Measurements from ENCODE around the gene RNF125.
"Not testable (repeated sequence)": the region's sequence is repeated elsewhere in the genome, so short reads cannot be mapped to it uniquely, and the experiment has no call there.

RNF125 gene

GRCh38 chr18:32011193-32011592, 7.4 kb upstream of the RNF125 start:
- H3K27ac ChIP-seq (ENCODE audit: low read length, poor library complexity, severe bottlenecking), result no peak overlapping the region
- H3K36me3 ChIP-seq (ENCODE audit: control insufficient read depth in 1 of 2, insufficient read depth in 2 of 2, low read depth in 1 of 2, low read length in 2 of 2), result no peaks in the 10 kb centered on the region
- no peak overlapping the region for H3K18ac ChIP-seq (ENCODE audit: low read depth in 1 of 2, low read length in 2 of 2)
- no peaks in the 10 kb centered on the region for H3K4me1 ChIP-seq (ENCODE audit: control insufficient read depth, insufficient read depth, low read depth, low read length)
- H2AFZ ChIP-seq (ENCODE audit: low read depth, low read length), result no peak overlapping the region
- WGBS, result no CpG with 5 or more reads among the region's 3 CpGs
- H3K14ac ChIP-seq (ENCODE audit: low read length in 2 of 2), result no peak overlapping the region
- H2BK15ac ChIP-seq (ENCODE audit: low read depth, poor library complexity, severe bottlenecking), result no peak overlapping the region
- H3K9me3 ChIP-seq (ENCODE audit: control insufficient read depth, low read length), result no peaks in the 10 kb centered on the region
- no peak overlapping the region for H4K8ac ChIP-seq (ENCODE audit: low read length)
- no peak overlapping the region for H3K23ac ChIP-seq (ENCODE audit: low read length in 2 of 2)
- H3K9ac ChIP-seq (ENCODE audit: low read length), result no peak overlapping the region
- H3K4ac ChIP-seq (ENCODE audit: low read depth in 1 of 2, low read length in 2 of 2), result no peak overlapping the region
- H3K27me3 ChIP-seq (ENCODE audit: control insufficient read depth in 1 of 2, insufficient read depth in 1 of 2, low read length in 2 of 2), result peaks cover 0 to 6% of the 10 kb centered on the region in 2 experiments
- H4K91ac ChIP-seq (ENCODE audit: low read length), result no peak overlapping the region
- no peak overlapping the region for H3K4me3 ChIP-seq (ENCODE audit: insufficient read depth in 1 of 2, low read depth in 1 of 2, low read length in 2 of 2)
- no peak overlapping the region for H2BK120ac ChIP-seq (ENCODE audit: low read depth, low read length)
- no peak overlapping the region for H2BK12ac ChIP-seq (ENCODE audit: low read length in 2 of 2)
- DNase-seq, result no peak
- H3K4me2 ChIP-seq (ENCODE audit: low read length, poor library complexity, severe bottlenecking), result no peak overlapping the region
- no peaks in the 10 kb centered on the region for H3K79me1 ChIP-seq (replicated peaks; ENCODE audit: low read length, poor library complexity, severe bottlenecking)
- H2AK5ac ChIP-seq (ENCODE audit: low read length, severe bottlenecking), result no peak overlapping the region
- no peak overlapping the region for H2BK5ac ChIP-seq (ENCODE audit: low read depth, low read length, poor library complexity, severe bottlenecking)

- H3K9ac ChIP-seq (ENCODE audit: low read length), result peak overlapping the region; percentile 84
- no peak overlapping the region for H2BK15ac ChIP-seq (ENCODE audit: low read depth, poor library complexity, severe bottlenecking)
- no peak overlapping the region for H3K14ac ChIP-seq (ENCODE audit: low read length in 2 of 2)
- no peak overlapping the region for H2BK12ac ChIP-seq (ENCODE audit: low read length in 2 of 2)
- WGBS, result 4% methylated on average over 28 of the region's 31 CpGs
- H3K27ac ChIP-seq (ENCODE audit: low read length, poor library complexity, severe bottlenecking), result no peak overlapping the region
- no peak overlapping the region for H2BK120ac ChIP-seq (ENCODE audit: low read depth, low read length)
- peak overlapping the region; percentile 99 for H2AFZ ChIP-seq (ENCODE audit: low read depth, low read length)
- DNase-seq, result peak; percentile 41
- H2BK5ac ChIP-seq (ENCODE audit: low read depth, low read length, poor library complexity, severe bottlenecking), result no peak overlapping the region
- no peak overlapping the region for H3K4ac ChIP-seq (ENCODE audit: low read depth in 1 of 2, low read length in 2 of 2)
- peaks cover 9% of the 10 kb centered on the region for H3K4me1 ChIP-seq (ENCODE audit: control insufficient read depth, insufficient read depth, low read depth, low read length)
- no peak overlapping the region for H2AK5ac ChIP-seq (ENCODE audit: low read length, severe bottlenecking)
- H3K9me3 ChIP-seq (ENCODE audit: control insufficient read depth, low read length), result no peaks in the 10 kb centered on the region
- H3K18ac ChIP-seq (ENCODE audit: low read depth in 1 of 2, low read length in 2 of 2), result no peak overlapping the region
- H3K27me3 ChIP-seq (ENCODE audit: control insufficient read depth in 1 of 2, insufficient read depth in 1 of 2, low read length in 2 of 2), result peaks cover 3 to 15% of the 10 kb centered on the region in 2 experiments
- H3K4me2 ChIP-seq (ENCODE audit: low read length, poor library complexity, severe bottlenecking), result peak overlapping the region; percentile 99
- no peak overlapping the region for H4K8ac ChIP-seq (ENCODE audit: low read length)
- H4K91ac ChIP-seq (ENCODE audit: low read length), result no peak overlapping the region
- H3K4me3 ChIP-seq (ENCODE audit: insufficient read depth in 1 of 2, low read depth in 1 of 2, low read length in 2 of 2), result peak overlapping the region; percentile 59 to 87
- no peak overlapping the region for H3K23ac ChIP-seq (ENCODE audit: low read length in 2 of 2)
- no peaks in the 10 kb centered on the region for H3K79me1 ChIP-seq (replicated peaks; ENCODE audit: low read length, poor library complexity, severe bottlenecking)
- H3K36me3 ChIP-seq (ENCODE audit: control insufficient read depth in 1 of 2, insufficient read depth in 2 of 2, low read depth in 1 of 2, low read length in 2 of 2), result no peaks in the 10 kb centered on the region
Measured at GRCh38 chr18:32019251-32019948, 775 bp downstream of the RNF125 start.

- not testable (repeated sequence) for H2BK120ac ChIP-seq (ENCODE audit: low read depth, low read length); H3K79me1 ChIP-seq (replicated peaks; ENCODE audit: low read length, poor library complexity, severe bottlenecking); DNase-seq; H3K4ac ChIP-seq (ENCODE audit: low read depth in 1 of 2, low read length in 2 of 2); H3K14ac ChIP-seq (ENCODE audit: low read length in 2 of 2); H3K18ac ChIP-seq (ENCODE audit: low read depth in 1 of 2, low read length in 2 of 2); H3K23ac ChIP-seq (ENCODE audit: low read length in 2 of 2); H4K91ac ChIP-seq (ENCODE audit: low read length); H3K4me2 ChIP-seq (ENCODE audit: low read length, poor library complexity, severe bottlenecking); H3K4me1 ChIP-seq (ENCODE audit: control insufficient read depth, insufficient read depth, low read depth, low read length); H3K4me3 ChIP-seq (ENCODE audit: insufficient read depth in 1 of 2, low read depth in 1 of 2, low read length in 2 of 2); H3K27ac ChIP-seq (ENCODE audit: low read length, poor library complexity, severe bottlenecking); H2BK12ac ChIP-seq (ENCODE audit: low read length in 2 of 2); H2BK5ac ChIP-seq (ENCODE audit: low read depth, low read length, poor library complexity, severe bottlenecking); H2AK5ac ChIP-seq (ENCODE audit: low read length, severe bottlenecking); H4K8ac ChIP-seq (ENCODE audit: low read length); H2AFZ ChIP-seq (ENCODE audit: low read depth, low read length); H3K36me3 ChIP-seq (ENCODE audit: control insufficient read depth in 1 of 2, insufficient read depth in 2 of 2, low read depth in 1 of 2, low read length in 2 of 2); H2BK15ac ChIP-seq (ENCODE audit: low read depth, poor library complexity, severe bottlenecking); H3K9me3 ChIP-seq (ENCODE audit: control insufficient read depth, low read length)
- H3K9ac ChIP-seq (ENCODE audit: low read length), result peak overlapping the region; percentile 84
- WGBS, result 91% methylated on average over 13 of the region's 14 CpGs
- H3K27me3 ChIP-seq (ENCODE audit: control insufficient read depth in 1 of 2, insufficient read depth in 1 of 2, low read length in 2 of 2), result peaks cover 3 to 14% of the 10 kb centered on the region in 2 experiments
Measured at GRCh38 chr18:32019949-32020625, 1.5 kb downstream of the RNF125 start.

GRCh38 chr18:32021756-32022564, 3.3 kb downstream of the RNF125 start:
- Histone ChIP-seq H3K18ac (ENCODE audit: low read depth in 1 of 2, low read length in 2 of 2) (no peak overlapping the region), H3K4ac (ENCODE audit: low read depth in 1 of 2, low read length in 2 of 2) (no peak overlapping the region), H2AFZ (ENCODE audit: low read depth, low read length) (no peak overlapping the region), H2BK5ac (ENCODE audit: low read depth, low read length, poor library complexity, severe bottlenecking) (no peak overlapping the region), H3K14ac (ENCODE audit: low read length in 2 of 2) (no peak overlapping the region), H2BK120ac (ENCODE audit: low read depth, low read length) (no peak overlapping the region), H3K27me3 (ENCODE audit: control insufficient read depth in 1 of 2, insufficient read depth in 1 of 2, low read length in 2 of 2) (peaks cover 3 to 7% of the 10 kb centered on the region in 2 experiments), H2BK15ac (ENCODE audit: low read depth, poor library complexity, severe bottlenecking) (no peak overlapping the region), H3K4me2 (ENCODE audit: low read length, poor library complexity, severe bottlenecking) (no peak overlapping the region), H3K9me3 (ENCODE audit: control insufficient read depth, low read length) (no peaks in the 10 kb centered on the region), H3K23ac (ENCODE audit: low read length in 2 of 2) (no peak overlapping the region), H3K9ac (ENCODE audit: low read length) (no peak overlapping the region), H3K4me3 (ENCODE audit: insufficient read depth in 1 of 2, low read depth in 1 of 2, low read length in 2 of 2) (no peak overlapping the region), H4K91ac (ENCODE audit: low read length) (no peak overlapping the region), H3K79me1 (replicated peaks; ENCODE audit: low read length, poor library complexity, severe bottlenecking) (no peaks in the 10 kb centered on the region), H3K36me3 (ENCODE audit: control insufficient read depth in 1 of 2, insufficient read depth in 2 of 2, low read depth in 1 of 2, low read length in 2 of 2) (no peaks in the 10 kb centered on the region), H2BK12ac (ENCODE audit: low read length in 2 of 2) (no peak overlapping the region), H3K27ac (ENCODE audit: low read length, poor library complexity, severe bottlenecking) (no peak overlapping the region), H2AK5ac (ENCODE audit: low read length, severe bottlenecking) (no peak overlapping the region), H3K4me1 (ENCODE audit: control insufficient read depth, insufficient read depth, low read depth, low read length) (peaks cover 9% of the 10 kb centered on the region), H4K8ac (ENCODE audit: low read length) (no peak overlapping the region)
- no peak for DNase-seq
- WGBS, result no CpG with 5 or more reads among the region's 2 CpGs
